NCI-H2171 treated with DMSO at 0.1 percent for 48 hours (cell line): ENCODE measurements around the gene ZFP57.

Experiments
- DNase-seq: peaks from one replicate; lab custom pipeline; 2025; lab: John Stamatoyannopoulos, UW

The ZFP57 gene

GRCh38 chr6:29625337-29625930 is 55.5 kb downstream of the ZFP57 start:
- DNase-seq, result no peak

GRCh38 chr6:29624520-29624961 is 56.4 kb downstream of the ZFP57 start:
- DNase-seq, result no peak
